HG03103 (cell line): Measurements from ENCODE around the gene P2RX1.

ENCODE experiments used
- ATAC-seq: cut with Tn5 transposase; IDR thresholded peaks from one replicate; pipeline ENCODE4 v1.9.1; 2021; ENCODE audit warnings: low read depth; ENCODE audit not compliant: unreplicated experiment

P2RX1 gene

GRCh38 chr17:3915995-3916696 lies at the start of gene P2RX1:
Gene P2RX1, minus strand, starts transcription at chr17:3916465. Its CDS starts 240 bp downstream, at chr17:3916225.
- ATAC-seq = no peak

- no peak for ATAC-seq
These were observed 49.0 kb upstream of the P2RX1 start for GRCh38 chr17:3965118-3965800.

- ATAC-seq = no peak
These were observed 48.2 kb upstream of the P2RX1 start, which contains the start of gene ATP2A3 for GRCh38 chr17:3964203-3965117. Gene ATP2A3, minus strand, starts transcription at chr17:3964437. Its CDS starts 146 bp downstream, at chr17:3964291.

GRCh38 chr17:3963237-3964201 lies 47.3 kb upstream of the P2RX1 start:
- no peak for ATAC-seq

- no peak for ATAC-seq
These were observed 46.6 kb upstream of the P2RX1 start for GRCh38 chr17:3962965-3963236.

GRCh38 chr17:3962217-3962964 lies 46.1 kb upstream of the P2RX1 start:
- no peak for ATAC-seq

GRCh38 chr17:3961564-3962047 lies 45.3 kb upstream of the P2RX1 start:
- no peak for ATAC-seq

GRCh38 chr17:3960764-3961163 lies 44.5 kb upstream of the P2RX1 start:
- no peak for ATAC-seq

GRCh38 chr17:3959921-3960601 lies 43.8 kb upstream of the P2RX1 start:
- no peak for ATAC-seq

GRCh38 chr17:3959295-3959899 lies 43.1 kb upstream of the P2RX1 start:
- no peak for ATAC-seq

- no peak for ATAC-seq
These were observed 41.7 kb upstream of the P2RX1 start for GRCh38 chr17:3957735-3958599.

GRCh38 chr17:3956983-3957382 lies 40.7 kb upstream of the P2RX1 start:
- no peak for ATAC-seq

GRCh38 chr17:3956327-3956957 lies 40.2 kb upstream of the P2RX1 start:
- ATAC-seq = no peak

- no peak for ATAC-seq
These were observed 39.4 kb upstream of the P2RX1 start for GRCh38 chr17:3955673-3955988.

GRCh38 chr17:3954976-3955672 lies 38.9 kb upstream of the P2RX1 start:
- ATAC-seq = no peak

GRCh38 chr17:3954086-3954485 lies 37.8 kb upstream of the P2RX1 start:
- no peak for ATAC-seq

GRCh38 chr17:3953542-3953941 lies 37.3 kb upstream of the P2RX1 start:
- no peak for ATAC-seq
